ENCODE data around the gene MFSD11. TPM values are rescaled to one million over a fixed set of nuclear protein-coding genes. Genes with fewer than 3 reads are reported as not detected.

Gene MFSD11
- total RNA-seq, 1 donor from 2014 or later = 20.8 TPM

GRCh38 chr17:76757256-76757655, 19.3 kb downstream of the MFSD11 start:
- CTCF ChIA-PET = no interaction called here
- H3K27ac Mint-ChIP-seq = no peak overlapping the region
- ATAC-seq (ENCODE audit: low read depth) (no peak), DNase-seq (no peak)
- intact Hi-C loops (cut with micrococcal nuclease) = no loop called here
- H3K9me3 Mint-ChIP-seq = no peaks in the 10 kb centered on the region
- H3K36me3 Mint-ChIP-seq (ENCODE audit: low read depth) = peaks cover 28% of the 10 kb centered on the region
- no peak overlapping the region for H3K4me3 Mint-ChIP-seq
- H3K4me1 Mint-ChIP-seq = peaks cover 8% of the 10 kb centered on the region
- POLR2A ChIA-PET = no interaction called here
- no peaks in the 10 kb centered on the region for H3K27me3 Mint-ChIP-seq
- TF ChIP-seq CTCF (IDR thresholded peaks at IDR 0.05) = no peak

- Mint-ChIP-seq H3K9me3 (no peaks in the 10 kb centered on the region), H3K4me1 (peaks cover 1% of the 10 kb centered on the region), H3K4me3 (no peak overlapping the region), H3K36me3 (ENCODE audit: low read depth) (peaks cover 26% of the 10 kb centered on the region), H3K27me3 (no peaks in the 10 kb centered on the region), H3K27ac (no peak overlapping the region)
- DNase-seq (no peak), ATAC-seq (ENCODE audit: low read depth) (no peak)
- ChIA-PET POLR2A (no interaction called here), CTCF (no interaction called here)
- intact Hi-C loops (cut with micrococcal nuclease) = no loop called here
- TF ChIP-seq CTCF (IDR thresholded peaks at IDR 0.05) = no peak
Measured at GRCh38 chr17:76758570-76758969, 20.7 kb downstream of the MFSD11 start.

- POLR2A ChIA-PET = no interaction called here
- Mint-ChIP-seq H3K9me3 (peaks cover 3% of the 10 kb centered on the region), H3K4me1 (peaks cover 5% of the 10 kb centered on the region), H3K36me3 (ENCODE audit: low read depth) (peaks cover 57% of the 10 kb centered on the region), H3K27ac (no peak overlapping the region), H3K27me3 (no peaks in the 10 kb centered on the region), H3K4me3 (no peak overlapping the region)
- ATAC-seq (ENCODE audit: low read depth) = no peak
- CTCF ChIA-PET = no interaction called here
- DNase-seq = no peak
- no peak for TF ChIP-seq CTCF (IDR thresholded peaks at IDR 0.05)
- intact Hi-C loops (cut with micrococcal nuclease) = no loop called here
Measured at GRCh38 chr17:76772842-76773525, 35.1 kb downstream of the MFSD11 start.

GRCh38 chr17:76775021-76775600, 37.2 kb downstream of the MFSD11 start:
- DNase-seq (no peak), ATAC-seq (ENCODE audit: low read depth) (no peak)
- H3K9me3 Mint-ChIP-seq = no peaks in the 10 kb centered on the region
- H3K4me1 Mint-ChIP-seq = peaks cover 5% of the 10 kb centered on the region
- H3K27ac Mint-ChIP-seq = no peak overlapping the region
- ChIA-PET POLR2A (no interaction called here), CTCF (interaction anchor here (1.1 kb wide), 1 partner anchor 47 kb away, joined by 3 read pairs; no protein-coding TSS in a partner anchor)
- intact Hi-C loops (cut with micrococcal nuclease) = no loop called here
- TF ChIP-seq CTCF (IDR thresholded peaks at IDR 0.05) = no peak
- H3K27me3 Mint-ChIP-seq = no peaks in the 10 kb centered on the region
- no peak overlapping the region for H3K4me3 Mint-ChIP-seq
- H3K36me3 Mint-ChIP-seq (ENCODE audit: low read depth) = peaks cover 60% of the 10 kb centered on the region

GRCh38 chr17:76781056-76781982, 43.4 kb downstream of the MFSD11 start:
- no peaks in the 10 kb centered on the region for H3K9me3 Mint-ChIP-seq
- DNase-seq = no peak
- TF ChIP-seq CTCF (IDR thresholded peaks at IDR 0.05) = no peak
- no peaks in the 10 kb centered on the region for H3K4me1 Mint-ChIP-seq
- intact Hi-C loops (cut with micrococcal nuclease) = no loop called here
- no peaks in the 10 kb centered on the region for H3K27me3 Mint-ChIP-seq
- ChIA-PET POLR2A (no interaction called here), CTCF (no interaction called here)
- ATAC-seq (ENCODE audit: low read depth) = no peak
- H3K36me3 Mint-ChIP-seq (ENCODE audit: low read depth) = peaks cover 41% of the 10 kb centered on the region
- no peak overlapping the region for H3K27ac Mint-ChIP-seq
- H3K4me3 Mint-ChIP-seq = no peak overlapping the region

All from activated B cell treated with CpG ODN at 0.5 μM for 24 hours (primary cell).